Measurements from ENCODE around the gene IL17REL. TPM values are rescaled to one million over a fixed set of nuclear protein-coding genes. Genes with fewer than 3 reads are reported as not detected.

The IL17REL gene
- total and polyA plus RNA-seq, 2 of the 13 experiments (the other 11 are each of a cell fraction or from before 2014, with no cell fraction given) = not detected

GRCh38 chr22:49946612-49947295 is 65.8 kb downstream of the IL17REL start (continued):
- TF ChIP-seq ZNF280D (CRISPR knock-in tag; IDR thresholded peaks at IDR 0.05) (no peak), ZBTB20 (CRISPR knock-in tag; IDR thresholded peaks at IDR 0.05; ENCODE audit: borderline replicate concordance, low read depth) (no peak), ZNF549 (CRISPR knock-in tag; IDR thresholded peaks at IDR 0.05) (no peak), FOXK1 (CRISPR knock-in tag; IDR thresholded peaks at IDR 0.05; ENCODE audit: borderline replicate concordance, low read depth) (no peak), LRRFIP1 (CRISPR knock-in tag; conservative IDR thresholded peaks at IDR 0.05) (no peak), KIAA2018 (CRISPR knock-in tag; IDR thresholded peaks at IDR 0.05; ENCODE audit: borderline replicate concordance) (no peak), ZNF292 (CRISPR knock-in tag; IDR thresholded peaks at IDR 0.05; ENCODE audit: borderline replicate concordance, low read depth) (no peak), HINFP (CRISPR knock-in tag; IDR thresholded peaks at IDR 0.05; ENCODE audit: low read depth) (no peak), TERF1 (CRISPR knock-in tag; IDR thresholded peaks at IDR 0.05) (no peak), NR0B2 (CRISPR knock-in tag; IDR thresholded peaks at IDR 0.05) (no peak)

Data from HepG2 (cell line).